C4-2B (cell line): Measurements from ENCODE around the gene TCF12.

Experiments
- CTCF ChIP-seq: fragments of 450-650 bp; conservative IDR thresholded peaks from 2 replicates; pipeline ENCODE4 v1.5.1; 2017; ENCODE audit warnings: mild to moderate bottlenecking
- ZFX ChIP-seq: fragments of 450-650 bp; IDR thresholded peaks from 2 replicates; pipeline ENCODE4 v1.6.1; 2017

GRCh38 chr15:57278439-57278838, 360.0 kb downstream of the TCF12 start:
- TF ChIP-seq CTCF, result no peak
- no peak for TF ChIP-seq ZFX
